NCI-H187 (cell line): ENCODE results near the gene ERBB4.

Source experiments
- DNase-seq, 2 experiments: peaks; one replicate each; lab custom pipeline; 2025; lab: John Stamatoyannopoulos, UW

ERBB4 gene

DNA sequence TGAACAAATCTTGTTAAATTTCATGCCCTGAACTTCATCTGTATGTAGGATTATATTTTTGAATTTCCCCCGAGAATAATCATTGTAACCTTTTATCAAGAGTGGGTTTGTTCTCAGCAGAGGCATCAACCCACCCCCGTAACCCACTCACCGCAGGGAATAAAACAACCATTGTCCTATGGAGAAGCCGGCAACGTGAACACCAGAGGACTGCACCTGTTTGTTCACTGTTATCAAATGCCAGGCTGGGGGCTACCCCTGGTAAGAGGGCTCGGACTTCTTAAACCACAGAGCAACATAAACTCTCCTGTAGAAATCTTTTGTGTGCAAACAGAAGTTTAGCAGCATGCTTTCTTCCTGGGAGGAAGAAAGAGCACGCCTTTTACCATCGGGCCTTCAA, 610.4 kb downstream of the ERBB4 start:
- no peak for DNase-seq

DNA sequence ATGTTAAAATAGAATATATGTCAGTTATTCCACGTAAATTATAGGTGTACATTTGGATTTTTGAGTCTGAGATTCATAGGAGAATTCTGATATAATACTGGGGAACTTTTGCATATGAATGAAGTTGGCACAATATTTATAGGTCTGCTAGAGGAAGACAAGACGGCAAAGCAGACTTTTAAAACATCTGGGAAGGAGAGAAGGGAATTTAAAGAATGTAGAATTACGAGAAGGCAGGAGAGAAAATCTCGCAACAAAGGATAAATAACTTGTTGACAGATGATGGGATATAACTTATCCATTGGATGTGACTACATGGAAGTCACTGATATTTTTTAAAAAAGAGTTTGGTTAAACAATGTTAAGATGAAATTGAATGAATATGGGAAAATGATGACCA, 615.6 kb downstream of the ERBB4 start:
- DNase-seq, result no peak

DNA sequence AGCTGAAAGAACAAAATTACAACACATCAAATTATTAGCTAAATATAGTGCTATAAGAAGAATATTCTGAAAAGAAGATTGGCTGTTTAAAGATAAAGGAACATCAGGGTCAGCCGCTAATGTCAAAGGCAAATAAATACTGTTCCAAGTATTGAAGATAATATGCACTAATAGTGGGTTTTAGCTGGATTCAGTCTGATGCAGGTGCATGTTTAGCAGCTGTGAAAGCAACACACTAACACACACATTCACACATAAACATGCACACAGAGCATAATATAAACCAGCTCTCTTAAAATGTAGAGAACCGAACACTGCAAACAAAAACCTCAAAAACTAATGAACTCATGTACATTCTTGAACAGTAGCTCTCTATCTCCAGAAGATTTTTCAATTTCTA, 634.6 kb downstream of the ERBB4 start:
- DNase-seq, result no peak

DNA sequence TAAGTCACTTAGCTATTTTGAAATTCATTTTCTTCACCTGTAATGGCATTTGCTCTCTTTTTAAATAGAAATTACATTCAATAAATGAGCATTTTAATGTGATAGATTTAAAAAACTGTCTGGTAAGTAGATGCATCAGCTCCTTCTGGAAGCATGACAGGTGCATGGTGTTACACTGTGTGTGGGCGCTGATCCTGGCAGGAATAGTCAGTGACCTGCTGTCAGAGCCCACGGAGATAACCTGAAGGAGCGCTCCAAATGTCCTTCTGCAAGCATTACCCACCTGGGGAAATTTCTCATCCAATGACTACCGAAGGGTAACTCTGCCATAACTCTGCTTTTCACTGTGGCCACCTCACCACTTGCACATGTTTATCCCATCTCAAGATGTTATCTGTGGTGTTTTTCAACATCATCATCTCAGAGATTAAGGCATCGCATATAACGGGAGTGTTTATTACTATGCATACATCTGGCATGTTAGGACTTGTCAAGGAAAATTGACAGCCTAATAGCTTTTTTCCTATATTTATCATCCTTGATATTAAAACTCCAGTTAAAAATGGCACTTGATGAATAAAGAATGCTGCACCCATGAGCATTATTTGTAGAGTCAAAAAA, 637.3 kb downstream of the ERBB4 start:
- DNase-seq, result no peak

DNA sequence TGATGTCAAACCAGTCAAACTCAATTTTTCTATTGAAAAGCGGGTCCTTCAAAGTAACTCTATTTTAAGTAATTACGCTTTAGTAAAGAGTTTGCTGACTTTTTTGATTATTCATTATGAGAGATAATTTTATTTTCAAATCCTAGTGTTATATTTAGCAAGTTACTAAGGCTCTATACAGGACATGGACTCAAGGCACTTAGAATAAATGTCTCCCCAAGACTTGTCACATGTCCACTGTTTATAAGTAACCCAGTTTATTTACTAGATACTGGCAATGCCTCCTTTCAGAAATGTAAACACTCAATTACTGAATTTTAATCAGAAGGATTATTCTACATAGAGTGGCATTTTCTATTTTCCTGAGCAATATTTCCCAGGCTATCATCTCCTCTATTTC, 638.1 kb downstream of the ERBB4 start:
- no peak for DNase-seq

DNA sequence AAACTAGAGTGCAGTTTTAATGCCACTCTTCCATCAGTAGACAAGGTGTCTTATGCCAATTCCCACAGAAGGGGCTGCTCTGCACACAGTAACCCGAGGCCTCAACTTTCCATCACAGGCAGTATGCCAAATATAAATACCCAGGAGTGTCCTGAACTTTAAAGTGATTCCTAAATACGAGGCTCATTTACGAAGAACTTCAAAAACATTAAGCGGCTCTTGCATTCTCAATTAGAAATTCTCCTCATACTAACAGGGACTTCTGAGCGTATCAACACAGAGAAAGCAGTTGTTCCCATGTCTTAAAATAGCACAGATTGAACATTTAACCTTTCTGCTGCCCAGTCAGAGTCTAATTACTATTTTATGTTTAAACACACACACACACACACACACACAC, 638.6 kb downstream of the ERBB4 start:
- no peak for DNase-seq

DNA sequence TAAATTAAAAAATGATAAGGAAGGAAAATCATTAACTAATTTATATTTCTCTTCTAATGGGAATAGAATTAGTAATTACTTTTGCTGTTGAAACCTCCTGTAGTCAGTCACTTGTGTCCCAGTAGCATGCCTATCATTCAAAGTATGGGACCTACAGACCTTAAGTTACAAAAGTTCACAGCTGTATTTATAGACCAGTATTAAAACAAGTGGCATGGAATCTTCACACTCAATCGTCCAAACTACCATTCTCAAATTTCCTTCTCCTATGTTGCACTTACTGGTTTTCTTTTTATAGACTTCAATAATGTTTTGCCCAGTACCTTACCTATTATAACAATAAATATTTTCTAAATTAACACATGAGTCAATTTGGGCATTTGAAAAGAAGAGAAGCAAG, 639.9 kb downstream of the ERBB4 start:
- no peak for DNase-seq

DNA sequence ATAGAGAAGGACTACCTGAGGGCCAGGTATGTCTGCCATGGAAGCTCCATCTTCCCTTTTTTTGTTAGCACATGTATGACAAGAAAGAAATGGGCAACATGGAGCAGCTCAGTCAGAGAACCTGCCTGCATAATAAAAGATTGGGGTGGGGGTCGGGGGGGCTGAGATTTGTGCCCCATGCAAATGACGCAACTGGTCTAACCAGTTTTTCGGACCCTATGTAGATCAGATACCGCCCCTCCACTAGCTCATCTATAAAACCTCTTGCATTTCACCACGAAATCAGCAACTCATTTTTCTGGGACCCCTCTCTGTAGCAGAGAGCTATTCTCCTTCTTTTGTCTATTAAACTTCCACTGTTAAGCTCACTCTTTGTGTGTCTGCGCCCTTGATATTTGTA, 657.2 kb downstream of the ERBB4 start:
- DNase-seq, result no peak

DNA sequence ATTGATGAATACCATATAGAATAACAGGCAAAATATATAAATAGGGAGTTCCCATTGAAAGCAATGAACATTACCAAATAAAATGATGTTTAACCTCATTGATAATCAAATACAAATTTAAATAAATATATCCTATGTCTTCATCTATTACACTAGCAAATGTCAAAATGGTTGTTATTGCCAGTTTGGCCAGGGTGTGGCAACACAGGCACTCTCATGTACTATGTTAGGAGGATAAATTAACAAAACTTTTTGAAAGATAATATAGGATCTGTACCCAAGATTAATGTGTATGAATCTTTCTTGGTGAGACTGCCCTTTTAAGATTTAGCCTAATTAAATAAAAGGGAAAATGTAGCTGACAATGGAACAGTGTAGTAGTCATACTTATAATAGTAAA, 659.3 kb downstream of the ERBB4 start:
- DNase-seq, result no peak

DNA sequence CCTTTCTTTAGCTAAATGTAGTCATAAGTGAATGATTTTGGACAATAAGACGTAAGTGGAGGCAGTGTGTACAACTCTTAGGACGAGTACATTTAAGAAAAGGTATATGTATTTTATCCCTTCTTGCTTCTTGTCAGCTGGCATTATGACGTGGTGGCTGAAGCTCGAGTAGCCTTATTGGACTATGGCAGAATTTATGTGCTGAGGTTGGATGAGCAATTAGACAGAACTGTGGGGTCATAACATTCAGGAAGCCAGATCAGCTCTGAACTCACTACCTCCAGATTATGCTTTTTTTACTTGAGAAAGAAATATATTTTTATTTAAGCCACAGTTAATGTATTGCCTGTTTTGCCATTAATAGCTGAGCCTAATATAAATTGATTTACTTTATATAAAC, 661.5 kb downstream of the ERBB4 start:
- no peak for DNase-seq

DNA sequence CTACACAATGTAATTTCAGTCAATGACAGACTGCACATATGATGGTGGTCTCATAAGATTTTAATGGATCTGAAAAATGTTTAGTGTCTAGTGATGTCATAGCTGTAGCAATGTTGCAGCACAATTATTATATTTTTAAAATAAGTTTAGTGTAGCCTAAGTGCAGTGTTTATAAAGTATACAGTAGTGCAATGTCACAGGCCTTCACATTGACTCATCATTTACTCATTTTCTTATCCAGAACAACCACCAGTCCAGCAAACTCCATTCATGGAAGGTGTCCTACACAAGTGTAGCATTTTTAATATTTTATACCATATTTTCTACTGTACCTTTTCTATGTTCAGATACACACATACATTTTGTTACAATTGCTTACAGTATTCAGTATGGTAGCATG, 663.1 kb downstream of the ERBB4 start:
- no peak for DNase-seq

DNA sequence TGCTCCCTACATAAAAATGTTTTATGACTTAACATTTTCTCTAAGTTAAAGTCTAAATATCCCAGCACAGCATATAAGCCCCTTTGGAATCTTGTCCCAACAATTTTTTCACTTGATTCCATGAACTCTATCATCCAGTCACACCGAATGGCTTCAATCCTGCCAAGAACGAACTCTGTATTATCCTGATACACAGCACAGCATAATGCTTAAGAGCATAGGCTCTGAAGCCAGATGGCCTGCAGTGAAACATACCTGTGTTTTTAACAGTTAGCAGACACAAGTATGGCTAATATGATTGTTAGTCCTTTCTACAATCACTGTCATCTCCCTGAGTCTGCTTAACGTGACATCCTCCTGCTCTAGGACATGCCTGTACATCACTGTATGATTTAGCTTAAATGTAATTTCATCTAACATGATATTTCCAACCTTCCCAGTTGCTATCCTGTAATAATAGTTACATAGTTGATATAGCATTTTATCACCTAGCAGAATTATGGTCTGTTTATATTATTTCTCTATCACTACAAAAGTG, 669.5 kb downstream of the ERBB4 start:
- no peak for DNase-seq

DNA sequence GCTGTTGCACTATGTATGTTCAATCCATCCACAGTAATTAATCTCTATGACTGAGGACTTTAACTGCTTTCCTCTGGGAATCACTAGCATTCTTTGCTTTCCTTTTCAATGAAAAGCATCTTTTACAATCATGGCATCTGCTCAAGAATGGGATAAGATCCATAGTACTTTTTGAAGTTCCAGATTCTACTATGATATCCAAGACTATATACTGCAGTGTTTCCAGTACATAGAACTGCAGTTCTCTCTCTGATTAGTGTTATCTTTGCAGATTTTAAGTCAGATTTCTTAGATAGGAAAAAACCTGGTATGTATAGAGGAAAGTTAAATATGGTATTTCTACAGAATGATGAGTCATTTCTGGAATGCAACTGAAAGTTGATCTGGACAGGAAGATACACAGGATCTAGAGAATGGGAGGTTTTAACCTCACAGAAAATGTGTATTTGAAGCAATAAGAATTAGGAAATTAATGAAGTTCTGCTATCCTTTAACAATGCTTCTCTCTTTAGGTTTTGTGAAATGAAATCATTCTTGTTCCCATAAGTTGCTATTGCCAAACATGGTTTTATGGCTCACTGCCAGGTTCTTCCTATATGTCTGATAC, 670.7 kb downstream of the ERBB4 start:
- no peak for DNase-seq

DNA sequence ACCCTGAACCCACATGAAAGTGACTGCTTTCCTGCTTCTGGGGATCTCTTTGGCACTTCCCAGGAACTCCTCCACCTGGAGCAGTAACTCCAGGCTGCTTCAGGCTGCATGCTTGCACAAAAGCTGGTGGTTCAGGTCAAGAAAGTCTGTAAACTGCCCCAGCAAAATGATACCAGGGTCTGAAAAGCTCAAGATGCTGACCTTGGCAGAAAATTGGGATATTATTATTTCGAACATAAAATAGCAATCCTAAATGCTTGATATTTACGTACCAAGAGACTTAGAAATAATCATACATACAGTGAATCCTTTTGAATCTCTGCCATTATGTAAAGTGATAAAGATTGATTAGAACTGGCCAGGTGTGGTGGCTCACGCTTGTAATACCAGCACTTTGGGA, 674.3 kb downstream of the ERBB4 start:
- no peak for DNase-seq

DNA sequence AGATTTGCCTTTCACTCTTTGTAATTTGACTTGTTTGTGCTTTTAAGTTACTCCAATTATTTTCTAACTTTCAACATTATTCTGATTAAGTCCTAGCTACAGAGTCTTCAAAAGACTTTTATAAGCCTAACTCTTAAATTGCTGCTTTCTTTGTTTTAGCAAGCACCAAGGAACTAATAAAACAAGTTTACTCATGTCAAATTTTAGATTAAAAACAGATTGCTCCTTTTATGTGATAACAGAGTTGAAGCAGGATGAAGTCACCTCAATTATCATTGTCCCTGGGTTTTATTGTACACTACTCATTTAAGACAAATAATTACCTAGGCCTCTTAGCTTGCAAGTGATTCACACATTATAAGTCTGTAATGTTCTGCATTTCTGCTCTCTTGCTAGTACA, 678.4 kb downstream of the ERBB4 start:
- DNase-seq, result no peak

DNA sequence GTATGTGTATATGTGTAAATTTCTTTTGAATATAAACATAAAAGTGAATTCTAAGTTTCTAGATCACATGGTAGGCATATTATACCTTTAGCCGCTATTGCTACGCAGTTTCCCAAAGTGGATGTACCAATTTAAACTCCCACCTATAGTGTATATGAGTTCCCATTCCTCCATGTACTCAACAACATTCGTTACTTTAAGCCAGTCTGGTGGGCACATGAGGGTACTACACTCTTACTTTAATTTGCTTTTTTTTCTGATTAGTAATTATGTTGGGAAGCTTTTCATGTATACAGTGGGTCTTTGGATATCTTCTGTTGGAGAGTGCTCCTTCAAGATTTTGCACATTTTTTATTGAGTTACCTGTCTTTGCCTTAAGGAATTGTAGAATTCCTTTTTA, 683.8 kb downstream of the ERBB4 start:
- DNase-seq, result no peak

DNA sequence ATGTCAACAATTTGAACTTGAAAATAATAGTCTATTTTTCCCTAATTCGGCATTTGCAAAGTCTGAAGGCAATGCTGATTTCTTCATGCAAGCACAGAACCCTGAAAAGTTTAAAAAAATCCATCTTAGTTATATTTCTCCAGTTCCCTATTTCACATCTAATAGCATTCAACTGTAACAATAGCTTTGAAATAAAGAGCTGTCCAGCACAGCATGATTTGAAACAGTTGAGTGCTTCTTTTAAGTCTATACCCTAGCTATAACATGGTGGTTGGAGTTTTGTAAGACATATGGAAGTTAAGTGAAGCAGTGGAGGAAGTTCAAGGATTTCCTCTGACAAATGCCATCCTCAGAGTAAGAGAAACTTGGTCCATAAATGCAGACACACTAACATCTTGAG, 691.9 kb downstream of the ERBB4 start:
- no peak for DNase-seq

DNA sequence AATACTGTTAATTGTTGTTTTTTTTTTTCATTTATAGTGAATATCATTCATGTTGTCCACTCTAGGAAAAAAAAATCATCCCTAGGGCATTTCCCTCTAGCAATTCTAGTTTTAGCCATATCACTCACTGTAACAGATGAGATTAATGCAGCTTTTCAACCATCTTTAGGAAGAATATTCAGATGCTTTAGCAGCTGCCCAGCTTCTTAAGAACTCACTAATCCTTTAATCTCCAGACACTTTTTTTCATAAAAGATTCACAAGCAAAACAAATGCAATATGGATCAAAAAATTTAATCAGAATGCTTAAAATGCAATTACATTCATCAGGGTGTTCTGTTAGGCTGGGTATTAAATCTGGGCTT, 692.6 kb downstream of the ERBB4 start:
- no peak for DNase-seq

DNA sequence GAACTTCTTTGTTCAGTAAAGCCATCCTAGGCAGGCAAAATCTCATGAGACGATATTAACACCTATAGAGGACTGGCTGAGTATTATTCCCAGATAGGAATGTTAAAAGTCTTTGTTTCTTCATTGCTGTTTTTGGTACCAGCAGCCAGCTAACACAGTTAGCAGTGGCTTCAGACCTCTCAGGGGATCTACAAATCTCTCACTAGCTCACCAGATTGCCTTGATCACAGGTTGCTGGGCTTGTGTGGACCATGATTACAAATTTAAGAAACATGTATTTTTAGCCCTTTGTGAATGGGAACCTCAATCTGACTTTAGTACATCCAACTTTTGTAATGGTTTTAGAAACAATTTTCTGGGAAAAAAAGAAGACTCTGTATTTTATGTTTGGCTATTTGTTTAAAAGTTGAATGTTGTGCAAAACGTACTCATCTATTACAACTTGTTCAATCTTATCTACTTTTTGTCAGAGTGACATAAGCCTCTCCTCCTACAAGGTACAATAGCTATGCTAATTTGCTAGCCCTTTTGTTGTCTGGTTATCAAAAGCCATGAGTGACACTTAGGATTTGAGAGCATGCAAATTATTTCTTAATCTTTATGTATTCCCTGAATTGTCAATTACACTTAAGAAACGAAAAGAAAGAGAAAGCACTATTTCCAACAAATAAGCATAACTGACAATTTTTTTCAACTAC, 693.1 kb downstream of the ERBB4 start:
- no peak for DNase-seq

DNA sequence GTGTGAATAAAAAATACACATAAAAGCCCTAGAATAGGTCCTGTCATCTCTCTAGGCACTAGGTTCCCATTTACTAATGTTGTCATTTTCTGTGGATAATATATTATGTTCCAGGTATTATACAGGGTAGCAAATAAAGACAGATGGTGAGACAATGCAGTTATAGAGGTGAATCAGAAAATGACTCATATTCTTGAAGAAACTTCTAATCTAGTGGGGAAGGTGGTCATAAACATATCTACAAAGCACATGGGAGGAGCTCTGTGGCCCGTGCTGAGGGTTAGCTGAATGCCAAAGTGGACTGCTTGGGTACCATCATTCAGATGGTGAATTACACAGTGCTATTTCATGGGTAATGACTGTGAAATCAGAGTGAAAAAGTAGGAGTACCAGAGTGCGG, 700.9 kb downstream of the ERBB4 start:
- DNase-seq, result no peak

DNA sequence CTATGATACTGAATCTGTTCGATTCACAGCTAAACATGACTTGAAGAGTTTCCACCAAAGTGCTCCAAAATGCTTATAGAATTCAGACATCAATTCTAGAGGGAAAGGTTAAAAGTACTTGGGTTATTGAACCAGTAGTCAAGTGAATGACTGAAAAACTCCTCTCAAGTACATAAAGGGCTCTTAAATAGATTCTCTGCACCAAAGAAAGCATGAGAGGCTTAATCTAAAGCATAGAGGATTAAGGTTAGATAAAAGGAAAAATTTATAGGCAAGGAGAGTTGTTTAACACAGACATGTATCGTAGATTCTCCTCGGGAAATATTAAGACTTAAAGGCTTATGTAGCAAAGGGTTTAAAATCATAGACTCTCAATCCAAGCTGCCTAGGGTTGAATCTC, 701.4 kb downstream of the ERBB4 start:
- peak in 1 of 2 experiments; percentile 6 for DNase-seq

DNA sequence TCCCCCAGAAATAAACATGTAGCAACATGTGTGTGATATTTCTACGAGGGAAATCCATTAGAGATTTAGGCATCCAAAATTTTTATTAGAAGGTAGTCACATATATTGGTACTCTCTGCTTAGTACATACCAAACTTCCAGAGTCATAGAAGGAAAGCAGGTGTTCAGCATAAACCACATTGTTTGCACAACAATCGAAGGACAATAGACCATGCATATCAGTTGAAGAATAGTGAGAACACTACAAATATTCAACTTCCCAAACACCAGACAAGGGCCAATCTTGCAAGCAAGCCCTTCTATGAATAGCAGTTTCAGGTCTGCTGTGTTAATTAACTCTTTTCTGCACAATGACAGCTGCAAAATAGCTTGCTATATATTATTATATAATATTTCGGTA, 702.2 kb downstream of the ERBB4 start:
- peak in 1 of 2 experiments; percentile 37 for DNase-seq

DNA sequence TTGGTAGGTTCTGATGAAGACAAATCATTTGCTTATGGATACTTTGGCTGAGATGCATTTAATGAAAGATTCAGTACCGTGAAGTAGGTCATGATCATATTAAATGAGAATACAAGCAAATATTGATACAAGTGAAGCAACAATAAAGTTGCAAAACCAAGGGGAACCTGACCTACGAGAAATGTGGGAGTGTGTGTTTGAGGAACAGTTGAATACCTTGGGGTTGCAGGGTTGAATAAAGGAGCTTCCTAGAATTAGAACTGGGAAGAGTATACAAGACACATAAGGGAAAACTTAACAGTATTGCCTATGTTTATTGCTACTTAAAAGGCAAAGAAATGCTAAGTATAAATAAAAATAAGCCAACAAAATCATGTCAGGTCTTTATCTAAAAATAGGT, 702.9 kb downstream of the ERBB4 start:
- no peak for DNase-seq
